Muscle of leg (tissue), 11 donors: ENCODE data around the gene RAB5IF. TPM values are rescaled to one million over a fixed set of nuclear protein-coding genes. Genes with fewer than 3 reads are reported as not detected.

Experiments
- DNase-seq: peaks from one replicate; pipeline ENCODE4 v3.0.0; 2013
- H3K27ac ChIP-seq: one replicate; pipeline ENCODE4 v1.5.1; 2013; ENCODE audit warnings: mild to moderate bottlenecking, low read length, control low read depth
- H3K27me3 ChIP-seq: one replicate; pipeline ENCODE4 v1.6.1; 2013; ENCODE audit warnings: low read length; ENCODE audit not compliant: control insufficient read depth, insufficient read depth
- H3K36me3 ChIP-seq: one replicate; pipeline ENCODE4 v1.6.1; 2013; ENCODE audit warnings: low read length; ENCODE audit not compliant: control insufficient read depth, insufficient read depth
- H3K4me1 ChIP-seq: one replicate; pipeline ENCODE4 v1.6.1; 2013; ENCODE audit warnings: low read length; ENCODE audit not compliant: control insufficient read depth, insufficient read depth
- H3K4me3 ChIP-seq: one replicate; pipeline ENCODE4 v1.5.1; 2013; ENCODE audit warnings: low read length, control low read depth
- H3K9me3 ChIP-seq: replicated peaks from 2 replicates; pipeline ENCODE4 v1.6.1; 2013; ENCODE audit warnings: low read depth, low read length; ENCODE audit not compliant: control insufficient read depth
- WGBS: methylation state at CpG from one replicate; pipeline ENCODE4 v1.1.5; 2013; ENCODE audit warnings: missing lambda C conversion rate; ENCODE audit not compliant: insufficient coverage; 5-methylcytosine and 5-hydroxymethylcytosine counted together
- polyA plus RNA-seq, 8 donors: library from polyadenylated mRNA; unstranded; fragments of 120-200 nt; gene quantifications; one replicate each; pipeline versions ENCODE4 v1.2.1 to v1.2.3, GENCODE V29; 2013; ENCODE audit warnings: inconsistent platforms in 1 of 8, low replicate concordance in 1 of 8; ENCODE audit not compliant: insufficient read length in 8 of 8, insufficient read depth in 1 of 8
- total RNA-seq: library from RNA; stranded (reverse); fragments of 120-200 nt; gene quantifications from one replicate; pipeline ENCODE4 v1.2.4, GENCODE V29; 2013

Gene RAB5IF
- total and polyA plus RNA-seq, 9 donors = 38.7 to 52.3 (median 44.9) TPM

- Histone ChIP-seq H3K4me3 (no peak overlapping the region), H3K27me3 (no peaks in the 10 kb centered on the region), H3K27ac (no peak overlapping the region), H3K9me3 (no peaks in the 10 kb centered on the region), H3K36me3 (no peaks in the 10 kb centered on the region), H3K4me1 (no peaks in the 10 kb centered on the region)
- 40% methylated on average over 10 of the region's 14 CpGs for WGBS
- DNase-seq = no peak
Observed at GRCh38 chr20:36624068-36624943, 18.7 kb downstream of the RAB5IF start.

DNA sequence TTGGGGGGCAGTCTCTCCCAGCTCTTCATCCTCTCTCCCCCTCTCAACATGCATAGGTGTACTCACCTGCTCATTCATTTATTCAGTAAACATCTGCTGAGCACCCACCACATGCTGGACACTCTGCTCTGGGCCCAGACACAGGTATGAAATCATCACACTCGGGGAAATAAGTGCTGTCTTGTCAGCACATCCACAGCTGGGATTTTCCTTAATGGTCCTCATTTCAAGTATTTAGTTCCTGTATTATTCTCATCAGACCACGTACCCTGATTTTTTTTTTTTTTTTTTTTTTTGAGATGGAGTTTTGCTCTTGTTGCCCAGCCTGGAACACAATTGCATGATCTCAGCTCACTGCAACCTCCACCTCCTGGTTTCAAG is 19.4 kb downstream of the RAB5IF start:
- WGBS = 86% methylated on average over 1 of the region's 2 CpGs
- H3K4me3 ChIP-seq = no peak overlapping the region
- no peaks in the 10 kb centered on the region for H3K27me3 ChIP-seq
- no peaks in the 10 kb centered on the region for H3K9me3 ChIP-seq
- no peak for DNase-seq
- H3K36me3 ChIP-seq = no peaks in the 10 kb centered on the region
- no peak overlapping the region for H3K27ac ChIP-seq
- no peaks in the 10 kb centered on the region for H3K4me1 ChIP-seq

DNA sequence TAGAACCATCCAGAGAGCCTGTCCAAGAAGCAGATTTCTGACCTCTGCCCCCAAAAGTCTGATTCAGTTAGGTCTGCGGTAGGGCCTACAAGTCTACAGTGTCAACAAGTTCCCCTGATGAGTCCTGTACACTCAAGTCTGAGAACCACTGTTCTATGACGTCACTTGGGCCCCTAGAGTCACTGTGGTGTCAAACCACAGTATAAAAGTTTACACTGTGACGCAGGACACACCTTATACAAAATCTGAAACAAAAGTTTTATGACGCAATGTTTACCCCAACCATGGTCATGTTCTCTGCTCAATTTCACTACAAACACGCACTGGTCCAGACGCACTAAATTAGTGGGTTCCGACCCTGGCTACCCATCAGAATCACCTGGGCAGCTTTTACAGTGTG is 22.5 kb downstream of the RAB5IF start:
- Histone ChIP-seq H3K27me3 (no peaks in the 10 kb centered on the region), H3K4me3 (no peak overlapping the region), H3K9me3 (no peaks in the 10 kb centered on the region), H3K36me3 (no peaks in the 10 kb centered on the region), H3K27ac (no peak overlapping the region), H3K4me1 (no peaks in the 10 kb centered on the region)
- 91% methylated on average over 6 of the region's 7 CpGs for WGBS
- DNase-seq = no peak

GRCh38 chr20:36629719-36630681 is 24.4 kb downstream of the RAB5IF start:
- 79% methylated on average over 6 of the region's 15 CpGs for WGBS
- H3K27ac ChIP-seq = no peak overlapping the region
- H3K36me3 ChIP-seq = no peaks in the 10 kb centered on the region
- no peak for DNase-seq
- no peaks in the 10 kb centered on the region for H3K27me3 ChIP-seq
- no peak overlapping the region for H3K4me3 ChIP-seq
- no peaks in the 10 kb centered on the region for H3K4me1 ChIP-seq
- H3K9me3 ChIP-seq = no peaks in the 10 kb centered on the region

DNA sequence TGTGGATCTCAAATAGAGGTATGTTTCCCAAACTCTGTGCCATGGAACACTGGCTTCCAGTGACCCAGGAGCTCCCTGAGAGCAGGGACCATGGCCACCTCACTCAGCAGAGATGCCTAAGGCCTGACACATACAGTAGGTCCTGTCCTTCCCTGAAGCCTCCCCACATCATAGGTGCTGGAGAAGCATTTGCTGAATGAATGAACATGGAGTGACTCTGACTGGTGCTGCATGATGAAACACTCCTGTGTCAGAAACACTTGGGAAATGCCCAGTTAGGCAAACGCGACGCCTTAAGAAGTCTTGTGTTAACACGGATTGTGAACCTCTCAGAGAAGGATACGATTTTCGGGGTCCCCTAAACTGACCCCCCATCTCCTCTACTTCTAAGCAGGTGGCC is 26.1 kb downstream of the RAB5IF start:
- H3K9me3 ChIP-seq = no peaks in the 10 kb centered on the region
- no peak overlapping the region for H3K27ac ChIP-seq
- no peak for DNase-seq
- H3K27me3 ChIP-seq = no peaks in the 10 kb centered on the region
- H3K36me3 ChIP-seq = no peaks in the 10 kb centered on the region
- no peaks in the 10 kb centered on the region for H3K4me1 ChIP-seq
- 88% methylated on average over 6 of the region's 6 CpGs for WGBS
- H3K4me3 ChIP-seq = no peak overlapping the region

GRCh38 chr20:36632147-36632486 is 26.5 kb downstream of the RAB5IF start:
- no peak for DNase-seq
- Histone ChIP-seq H3K36me3 (no peaks in the 10 kb centered on the region), H3K27me3 (no peaks in the 10 kb centered on the region), H3K9me3 (no peaks in the 10 kb centered on the region), H3K4me3 (no peak overlapping the region), H3K4me1 (no peaks in the 10 kb centered on the region), H3K27ac (no peak overlapping the region)
- 68% methylated on average over 3 of the region's 3 CpGs for WGBS

DNA sequence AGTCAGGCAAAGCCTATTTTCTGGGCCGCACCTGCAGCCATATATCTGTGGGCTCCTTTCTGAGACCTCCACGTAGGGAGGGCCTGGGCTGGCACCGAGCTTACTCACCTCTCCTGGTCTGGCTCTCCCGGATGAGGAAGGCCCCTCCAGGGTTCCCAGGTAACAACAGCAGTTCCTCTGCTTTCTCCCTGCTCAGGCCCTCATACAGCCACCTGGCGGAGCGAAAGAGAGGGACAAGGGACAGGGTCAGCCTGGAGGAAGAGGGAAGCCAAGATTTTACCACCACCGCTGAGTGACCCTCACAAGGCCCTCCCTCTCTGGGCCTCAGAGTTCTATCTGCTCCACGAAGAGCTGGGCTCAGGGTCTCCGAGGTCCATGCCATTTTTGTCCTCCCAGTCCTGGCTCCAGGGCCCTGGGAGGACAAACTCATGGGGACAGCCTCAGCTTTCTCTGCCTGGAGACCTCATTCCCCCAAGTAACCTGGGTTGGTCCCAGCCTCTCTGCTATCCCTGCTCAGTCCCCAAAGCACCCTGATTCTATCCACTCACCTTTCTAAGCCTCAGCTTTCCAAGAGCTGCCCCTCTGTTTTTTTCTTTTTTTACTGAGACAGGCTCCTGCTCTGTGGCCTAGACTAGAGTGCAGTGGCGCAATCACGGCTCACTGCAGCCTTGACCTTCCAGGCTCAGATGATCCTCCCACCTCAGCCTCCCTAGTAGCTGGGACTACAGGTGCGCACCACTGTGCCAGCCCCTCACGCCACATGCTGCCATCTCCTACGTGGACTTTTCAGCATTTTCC is 27.1 kb downstream of the RAB5IF start:
- 66% methylated on average over 11 of the region's 14 CpGs for WGBS
- no peaks in the 10 kb centered on the region for H3K36me3 ChIP-seq
- DNase-seq = no peak

GRCh38 chr20:36633285-36633772 is 27.8 kb downstream of the RAB5IF start:
- no peaks in the 10 kb centered on the region for H3K27me3 ChIP-seq
- H3K4me3 ChIP-seq = no peak overlapping the region
- H3K4me1 ChIP-seq = no peaks in the 10 kb centered on the region
- no peak overlapping the region for H3K27ac ChIP-seq
- H3K36me3 ChIP-seq = no peaks in the 10 kb centered on the region
- WGBS = 100% methylated on average over 1 of the region's 9 CpGs
- no peak for DNase-seq
- no peaks in the 10 kb centered on the region for H3K9me3 ChIP-seq

More for the DNA sequence above, 27.1 kb downstream of the RAB5IF start:
- Histone ChIP-seq H3K4me1 (no peaks in the 10 kb centered on the region), H3K27me3 (no peaks in the 10 kb centered on the region), H3K27ac (no peak overlapping the region), H3K4me3 (no peak overlapping the region), H3K9me3 (no peaks in the 10 kb centered on the region)

DNA sequence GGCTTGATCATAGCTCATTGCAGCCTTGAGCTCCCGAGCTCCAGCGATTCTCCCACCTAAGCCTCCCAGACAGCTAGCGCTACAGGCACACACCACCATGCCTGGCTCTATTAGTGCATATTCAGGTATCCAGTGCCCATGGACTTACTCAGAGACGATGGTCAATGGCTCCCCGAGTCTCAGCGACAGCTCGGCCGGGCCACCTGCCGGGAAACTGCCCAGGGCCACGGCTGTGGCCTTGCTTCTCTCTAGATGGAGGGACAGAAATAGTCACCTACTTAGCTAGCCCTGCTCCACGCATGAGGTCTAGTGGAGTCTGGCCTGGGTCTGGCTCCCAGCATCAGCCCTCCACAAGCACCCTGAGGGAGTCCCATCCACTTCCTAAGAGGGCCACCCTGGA is 28.8 kb downstream of the RAB5IF start:
- no peaks in the 10 kb centered on the region for H3K36me3 ChIP-seq
- H3K9me3 ChIP-seq = no peaks in the 10 kb centered on the region
- H3K4me3 ChIP-seq = no peak overlapping the region
- WGBS = 90% methylated on average over 10 of the region's 11 CpGs
- no peaks in the 10 kb centered on the region for H3K27me3 ChIP-seq
- H3K4me1 ChIP-seq = no peaks in the 10 kb centered on the region
- DNase-seq = no peak
- no peak overlapping the region for H3K27ac ChIP-seq
